ENCODE data around the gene MX2.

GRCh38 chr21:41361053-41361785, 608 bp upstream of the MX2 start:
- TF ChIP-seq CTCF (IDR thresholded peaks at IDR 0.05; ENCODE audit: low read depth, low read length, poor library complexity, severe bottlenecking), result no peak
- no peak for TF ChIP-seq EZH2phosphoT487 (IDR thresholded peaks at IDR 0.05; ENCODE audit: borderline replicate concordance, low read length)

Data from DOHH2 (cell line).